ENCODE measurements around the gene KCNK15.

Gene KCNK15

GRCh38 chr20:44715499-44716308 lies 30.0 kb upstream of the KCNK15 start:
- DNase-seq (ENCODE audit: low read depth in 2 of 2), result no peak

GRCh38 chr20:44716309-44717106 lies 29.2 kb upstream of the KCNK15 start:
- DNase-seq (ENCODE audit: low read depth in 2 of 2), result no peak

GRCh38 chr20:44717986-44718385 lies 27.7 kb upstream of the KCNK15 start:
- no peak for DNase-seq (ENCODE audit: low read depth in 2 of 2)

- DNase-seq (ENCODE audit: low read depth in 2 of 2), result no peak
These were observed 25.8 kb upstream of the KCNK15 start for GRCh38 chr20:44719841-44720240.

GRCh38 chr20:44720621-44720996 lies 25.1 kb upstream of the KCNK15 start:
- DNase-seq (ENCODE audit: low read depth in 2 of 2), result no peak

- no peak for DNase-seq (ENCODE audit: low read depth in 2 of 2)
These were observed 24.5 kb upstream of the KCNK15 start for GRCh38 chr20:44720997-44721784.

GRCh38 chr20:44721785-44722054 lies 23.9 kb upstream of the KCNK15 start:
- DNase-seq (ENCODE audit: low read depth in 2 of 2), result no peak

- no peak for DNase-seq (ENCODE audit: low read depth in 2 of 2)
These were observed 22.7 kb upstream of the KCNK15 start for GRCh38 chr20:44722990-44723389.

GRCh38 chr20:44723391-44723790 lies 22.3 kb upstream of the KCNK15 start:
- no peak for DNase-seq (ENCODE audit: low read depth in 2 of 2)

- DNase-seq (ENCODE audit: low read depth in 2 of 2), result no peak
These were observed 21.8 kb upstream of the KCNK15 start for GRCh38 chr20:44723798-44724362.

- DNase-seq (ENCODE audit: low read depth in 2 of 2), result no peak
These were observed 21.1 kb upstream of the KCNK15 start for GRCh38 chr20:44724423-44725091.

GRCh38 chr20:44725837-44726236 lies 19.8 kb upstream of the KCNK15 start:
- DNase-seq (ENCODE audit: low read depth in 2 of 2), result no peak

- no peak for DNase-seq (ENCODE audit: low read depth in 2 of 2)
These were observed 18.6 kb upstream of the KCNK15 start for GRCh38 chr20:44727039-44727438.

GRCh38 chr20:44727651-44728050 lies 18.0 kb upstream of the KCNK15 start:
- DNase-seq (ENCODE audit: low read depth in 2 of 2), result no peak

GRCh38 chr20:44728801-44729443 lies 16.7 kb upstream of the KCNK15 start:
- no peak for DNase-seq (ENCODE audit: low read depth in 2 of 2)

GRCh38 chr20:44730441-44730840 lies 15.2 kb upstream of the KCNK15 start:
- no peak for DNase-seq (ENCODE audit: low read depth in 2 of 2)

GRCh38 chr20:44731657-44732056 lies 14.0 kb upstream of the KCNK15 start:
- DNase-seq (ENCODE audit: low read depth in 2 of 2), result no peak

GRCh38 chr20:44732327-44732726 lies 13.3 kb upstream of the KCNK15 start:
- DNase-seq (ENCODE audit: low read depth in 2 of 2), result no peak

- DNase-seq (ENCODE audit: low read depth in 2 of 2), result no peak
These were observed 12.2 kb upstream of the KCNK15 start for GRCh38 chr20:44733341-44734069.

- no peak for DNase-seq (ENCODE audit: low read depth in 2 of 2)
These were observed 10.7 kb upstream of the KCNK15 start for GRCh38 chr20:44734938-44735337.

GRCh38 chr20:44735816-44736169 lies 9.9 kb upstream of the KCNK15 start:
- no peak for DNase-seq (ENCODE audit: low read depth in 2 of 2)
